Endodermal cell (in vitro differentiated cells): ENCODE results near the gene FAM222B. TPM values are rescaled to one million over a fixed set of nuclear protein-coding genes. Genes with fewer than 3 reads are reported as not detected.

Experiments used
- DNase-seq: peaks from one replicate; pipeline ENCODE4 v3.0.0-alpha.2; 2017
- H3K27ac ChIP-seq: 2 replicates; pipeline ENCODE4 v1.5.1; 2013; ENCODE audit warnings: mild to moderate bottlenecking, low read depth, low read length, moderate library complexity
- H3K27me3 ChIP-seq: 2 replicates; pipeline ENCODE4 v1.6.1; 2013; ENCODE audit warnings: mild to moderate bottlenecking, low read length, moderate library complexity; ENCODE audit not compliant: insufficient read depth, control insufficient read depth, poor library complexity, severe bottlenecking
- H3K36me3 ChIP-seq: 2 replicates; pipeline ENCODE4 v1.7.0; 2013; ENCODE audit warnings: mild to moderate bottlenecking, low read length, moderate library complexity; ENCODE audit not compliant: control insufficient read depth, insufficient read depth
- H3K4me1 ChIP-seq: one replicate; pipeline ENCODE4 v1.7.0; 2013; ENCODE audit warnings: low read length; ENCODE audit not compliant: control insufficient read depth, insufficient read depth
- H3K4me3 ChIP-seq: 2 replicates; pipeline ENCODE4 v1.5.1; 2013; ENCODE audit warnings: mild to moderate bottlenecking, low read length, moderate library complexity
- H3K9ac ChIP-seq: 2 replicates; pipeline ENCODE4 v1.6.1; 2013; ENCODE audit warnings: mild to moderate bottlenecking, low read length, moderate library complexity; ENCODE audit not compliant: poor library complexity, severe bottlenecking; ENCODE audit errors: extremely low read depth
- H3K9me3 ChIP-seq: 2 replicates; pipeline ENCODE4 v1.6.1; 2013; ENCODE audit warnings: mild to moderate bottlenecking, low read length, moderate library complexity; ENCODE audit not compliant: control insufficient read depth
- H3K27ac Mint-ChIP-seq: 2 replicates; pipeline ENCODE4 v1.8.0; 2020; ENCODE audit warnings: mixed read lengths
- H3K27me3 Mint-ChIP-seq: 2 replicates; pipeline ENCODE4 v1.8.0; 2021; ENCODE audit warnings: mild to moderate bottlenecking, mixed read lengths; ENCODE audit not compliant: insufficient read depth
- H3K36me3 Mint-ChIP-seq: 2 replicates; pipeline ENCODE4 v1.8.0; 2020; ENCODE audit warnings: low read depth, mixed read lengths
- H3K4me1 Mint-ChIP-seq: 2 replicates; pipeline ENCODE4 v1.8.0; 2020; ENCODE audit warnings: mixed read lengths
- H3K4me3 Mint-ChIP-seq: 2 replicates; pipeline ENCODE4 v1.8.0; 2020; ENCODE audit warnings: mild to moderate bottlenecking, moderate library complexity, mixed read lengths
- H3K9me3 Mint-ChIP-seq: 2 replicates; pipeline ENCODE4 v1.8.0; 2020; ENCODE audit warnings: mild to moderate bottlenecking, mixed read lengths
- CTCF ChIP-seq: fragments of 200-600 bp; sonication (generic); conservative IDR thresholded peaks from 2 replicates; pipeline ENCODE4 v1.5.0; 2021; ENCODE audit warnings: antibody characterized with exemption, mild to moderate bottlenecking
- WGBS, 2 experiments: methylation state at CpG; one replicate each; pipeline versions ENCODE4 v1.1.5 to v1.1.7; 2013; ENCODE audit warnings: missing lambda C conversion rate in 2 of 2, mixed read lengths in 1 of 2; ENCODE audit not compliant: insufficient coverage in 1 of 2, insufficient read length in 1 of 2; 5-methylcytosine and 5-hydroxymethylcytosine counted together
- long read RNA-seq, 4 experiments: library from polyadenylated mRNA in 2 of 4; library from RNA in 1 of 4; library from capped mRNA in 1 of 4; stranded (forward) in 3 of 4; unstranded in 1 of 4; transcript quantifications; one replicate each; pipeline ENCODE4 v2.0.0, GENCODE V29; 2020 to 2021; ENCODE audit warnings: inconsistent platforms in 1 of 4
- polyA plus RNA-seq, 2 experiments: library from polyadenylated mRNA; stranded (reverse); fragments of 50-300 nt; gene quantifications; one replicate each; pipeline ENCODE4 v1.2.3, GENCODE V29; 2013
- total RNA-seq, 2 donors: library from RNA; stranded (reverse); fragmentation: NEBNext Ultra II Directional in 1 of 2; extraction: Animal tissue kit (Norgen Biotek cat#: 25700) in 1 of 2; gene quantifications; 2 replicates in 1 of 2; 3 replicates in 1 of 2; pipeline ENCODE4 v1.2.1, GENCODE V29; 2021

Gene FAM222B, protein sequence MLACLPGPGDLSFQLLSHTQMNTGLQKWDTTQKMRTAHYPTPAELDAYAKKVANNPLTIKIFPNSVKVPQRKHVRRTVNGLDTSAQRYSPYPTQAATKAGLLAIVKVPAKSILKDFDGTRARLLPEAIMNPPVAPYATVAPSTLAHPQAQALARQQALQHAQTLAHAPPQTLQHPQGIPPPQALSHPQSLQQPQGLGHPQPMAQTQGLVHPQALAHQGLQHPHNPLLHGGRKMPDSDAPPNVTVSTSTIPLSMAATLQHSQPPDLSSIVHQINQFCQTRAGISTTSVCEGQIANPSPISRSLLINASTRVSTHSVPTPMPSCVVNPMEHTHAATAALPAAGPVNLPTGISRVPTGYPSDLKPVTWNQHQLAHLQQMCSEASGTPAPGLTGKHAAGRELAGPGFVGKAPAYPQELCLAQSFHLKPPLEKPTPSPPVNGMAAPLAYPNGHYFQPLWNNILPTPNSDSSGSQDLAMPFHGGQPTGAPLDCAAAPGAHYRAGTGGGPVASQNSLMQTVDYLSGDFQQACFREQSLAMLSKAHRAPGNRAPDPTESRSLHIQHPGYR
- total RNA-seq: 10 to 100 TPM; 59.2 to 75.7 TPM
- polyA plus RNA-seq (2013, experiment 1 of 2): 43.2 TPM
- 39.4 TPM for polyA plus RNA-seq (2013, experiment 2 of 2)
- long read RNA-seq, experiment 1, full-length matches to known transcripts: 7 of 16 reads
- long read RNA-seq, experiment 1, partial matches to known transcripts: 0 of 16 reads
- long read RNA-seq, experiment 1, other reads (novel, unspliced or antisense): 9 of 16 reads
- long read RNA-seq, experiment 2, full-length matches to known transcripts: 89 of 126 reads
- long read RNA-seq, experiment 2, partial matches to known transcripts: 0 of 126 reads
- long read RNA-seq, experiment 2, other reads (novel, unspliced or antisense): 37 of 126 reads
- long read RNA-seq, experiment 3, full-length matches to known transcripts: 26 of 50 reads
- long read RNA-seq, experiment 3, partial matches to known transcripts: 1 of 50 reads
- long read RNA-seq, experiment 3, other reads (novel, unspliced or antisense): 23 of 50 reads
- long read RNA-seq, experiment 4, partial matches to known transcripts: 0 of 6 reads
- long read RNA-seq, experiment 4, other reads (novel, unspliced or antisense): 2 of 6 reads

GRCh38 chr17:28842282-28843012 lies at the start of gene FAM222B:
Gene FAM222B (minus strand): TSS chr17:28842790. CDS start chr17:28766667, 76,123 bp downstream.
- H3K9ac ChIP-seq: peak within 1 kb of the TSS; percentile 52
- H3K4me1 ChIP-seq: no peaks in the 10 kb centered on the region
- H3K4me1 Mint-ChIP-seq: peaks cover 8% of the 10 kb centered on the region
- no peaks in the 10 kb centered on the region for H3K27me3 Mint-ChIP-seq
- peaks cover 2% of the 10 kb centered on the region for H3K9me3 Mint-ChIP-seq
- peak within 1 kb of the TSS; percentile 100 for H3K4me3 Mint-ChIP-seq
- 0 to 1% methylated on average over 13 to 42 of the region's 44 CpGs for WGBS, 2 experiments
- H3K36me3 ChIP-seq: peaks cover 4% of the 10 kb centered on the region
- H3K27me3 ChIP-seq: no peaks in the 10 kb centered on the region
- peak within 1 kb of the TSS; percentile 97 for H3K27ac Mint-ChIP-seq
- H3K9me3 ChIP-seq: no peaks in the 10 kb centered on the region
- DNase-seq: peak; percentile 98
- H3K27ac ChIP-seq: peak within 1 kb of the TSS; percentile 29
- H3K36me3 Mint-ChIP-seq: peaks cover 6% of the 10 kb centered on the region
- peak within 1 kb of the TSS; percentile 88 for H3K4me3 ChIP-seq
- no peak for TF ChIP-seq CTCF

GRCh38 chr17:28892024-28892423 lies 49.4 kb upstream of the FAM222B start:
- no peaks in the 10 kb centered on the region for H3K27me3 Mint-ChIP-seq

More at GRCh38 chr17:28892024-28892423, 49.4 kb upstream of the FAM222B start:
- Histone ChIP-seq H3K27ac (no peak overlapping the region), H3K36me3 (peaks cover 43% of the 10 kb centered on the region), H3K9ac (no peak overlapping the region), H3K4me3 (no peak overlapping the region), H3K4me1 (no peaks in the 10 kb centered on the region), H3K27me3 (no peaks in the 10 kb centered on the region), H3K9me3 (no peaks in the 10 kb centered on the region)
- H3K4me3 Mint-ChIP-seq: no peak overlapping the region
- H3K27ac Mint-ChIP-seq: no peak overlapping the region
- no peak for DNase-seq
- peaks cover 32% of the 10 kb centered on the region for H3K36me3 Mint-ChIP-seq
- no peak for TF ChIP-seq CTCF
- 96% methylated on average over 4 of the region's 4 CpGs; no CpG with 5 or more reads in 1 of the 2 experiments for WGBS, 2 experiments
- peaks cover 13% of the 10 kb centered on the region for H3K4me1 Mint-ChIP-seq
- no peaks in the 10 kb centered on the region for H3K9me3 Mint-ChIP-seq
